Measurements from ENCODE around the gene NGF. TPM values are rescaled to one million over a fixed set of nuclear protein-coding genes. Genes with fewer than 3 reads are reported as not detected.

NGF gene
- total RNA-seq, 4 donors from 2014 or later = 2.8 to 4.0 (median 3.2) TPM; not detected in 1

- Histone ChIP-seq H3K27ac (no peak overlapping the region), H3K9me3 (no peaks in the 10 kb centered on the region), H3K36me3 (no peaks in the 10 kb centered on the region), H3K27me3 (no peaks in the 10 kb centered on the region), H3K4me3 (replicated peaks in 1 of 3) (no peak overlapping the region), H3K4me1 (no peaks in the 10 kb centered on the region)
- no peak for TF ChIP-seq POLR2A (IDR thresholded peaks at IDR 0.05)
- TF ChIP-seq, protein P1, sequence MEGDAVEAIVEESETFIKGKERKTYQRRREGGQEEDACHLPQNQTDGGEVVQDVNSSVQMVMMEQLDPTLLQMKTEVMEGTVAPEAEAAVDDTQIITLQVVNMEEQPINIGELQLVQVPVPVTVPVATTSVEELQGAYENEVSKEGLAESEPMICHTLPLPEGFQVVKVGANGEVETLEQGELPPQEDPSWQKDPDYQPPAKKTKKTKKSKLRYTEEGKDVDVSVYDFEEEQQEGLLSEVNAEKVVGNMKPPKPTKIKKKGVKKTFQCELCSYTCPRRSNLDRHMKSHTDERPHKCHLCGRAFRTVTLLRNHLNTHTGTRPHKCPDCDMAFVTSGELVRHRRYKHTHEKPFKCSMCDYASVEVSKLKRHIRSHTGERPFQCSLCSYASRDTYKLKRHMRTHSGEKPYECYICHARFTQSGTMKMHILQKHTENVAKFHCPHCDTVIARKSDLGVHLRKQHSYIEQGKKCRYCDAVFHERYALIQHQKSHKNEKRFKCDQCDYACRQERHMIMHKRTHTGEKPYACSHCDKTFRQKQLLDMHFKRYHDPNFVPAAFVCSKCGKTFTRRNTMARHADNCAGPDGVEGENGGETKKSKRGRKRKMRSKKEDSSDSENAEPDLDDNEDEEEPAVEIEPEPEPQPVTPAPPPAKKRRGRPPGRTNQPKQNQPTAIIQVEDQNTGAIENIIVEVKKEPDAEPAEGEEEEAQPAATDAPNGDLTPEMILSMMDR (IDR thresholded peaks at IDR 0.05) = peak in 4 of 6 experiments; percentile 39 to 48 (median 42)
- no peak for DNase-seq
- intact Hi-C loops (cut with DNase I) = no loop called here
These were observed 62.8 kb downstream of the NGF start for GRCh38 chr1:115275216-115275615.

DNA sequence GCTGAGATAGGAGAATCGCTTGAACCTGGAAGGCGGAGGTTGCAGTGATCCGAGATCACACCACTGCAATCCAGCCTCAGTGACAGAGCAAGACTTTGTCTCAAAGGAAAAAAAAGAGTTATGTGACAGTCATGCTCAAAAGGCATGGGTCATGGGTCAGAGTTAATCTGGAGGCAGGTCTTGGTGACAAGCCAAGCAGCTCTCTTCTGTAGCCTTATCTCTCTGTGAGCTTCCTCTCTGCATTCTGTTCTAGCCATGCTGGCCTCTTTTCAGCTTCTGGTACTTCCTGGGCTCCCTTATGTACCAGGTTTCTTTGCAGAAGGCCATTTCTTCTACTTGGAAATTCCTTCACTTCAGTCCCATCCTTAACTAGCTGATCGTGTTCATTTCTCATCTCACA, 63.6 kb downstream of the NGF start:
- no peak overlapping the region for H3K4me3 ChIP-seq (replicated peaks in 1 of 3)
- H3K4me1 ChIP-seq = no peaks in the 10 kb centered on the region
- TF ChIP-seq, protein P1 (IDR thresholded peaks at IDR 0.05) = no peak
- no peak for TF ChIP-seq POLR2A (IDR thresholded peaks at IDR 0.05)
- no peak overlapping the region for H3K27ac ChIP-seq
- no peaks in the 10 kb centered on the region for H3K27me3 ChIP-seq
- H3K9me3 ChIP-seq = no peaks in the 10 kb centered on the region
- no peaks in the 10 kb centered on the region for H3K36me3 ChIP-seq
- DNase-seq = no peak
- intact Hi-C loops (cut with DNase I) = no loop called here
- 89 to 90% methylated on average over 4 of the region's 4 CpGs for WGBS, 2 donors

- Histone ChIP-seq H3K36me3 (no peaks in the 10 kb centered on the region), H3K9me3 (no peaks in the 10 kb centered on the region), H3K4me3 (replicated peaks in 1 of 3) (no peak overlapping the region), H3K27me3 (no peaks in the 10 kb centered on the region), H3K4me1 (no peaks in the 10 kb centered on the region), H3K27ac (peak overlapping the region in 1 of 3 donors; percentile 17)
- DNase-seq = no peak
- TF ChIP-seq POLR2A (IDR thresholded peaks at IDR 0.05) = no peak
- TF ChIP-seq, protein P1 (IDR thresholded peaks at IDR 0.05) = no peak
- intact Hi-C loops (cut with DNase I) = no loop called here
- 68 to 80% methylated on average over 10 of the region's 10 CpGs for WGBS, 2 donors
These were observed 71.2 kb downstream of the NGF start for GRCh38 chr1:115266729-115267421.

- TF ChIP-seq, protein P1 (IDR thresholded peaks at IDR 0.05) = no peak
- TF ChIP-seq POLR2A (IDR thresholded peaks at IDR 0.05) = no peak
- no peaks in the 10 kb centered on the region for H3K9me3 ChIP-seq
- intact Hi-C loops (cut with DNase I) = no loop called here
- no peaks in the 10 kb centered on the region for H3K27me3 ChIP-seq
- no peaks in the 10 kb centered on the region for H3K4me1 ChIP-seq
- H3K36me3 ChIP-seq = no peaks in the 10 kb centered on the region
- no peak overlapping the region for H3K4me3 ChIP-seq (replicated peaks in 1 of 3)
- 83 to 84% methylated on average over 1 of the region's 1 CpG for WGBS, 2 donors
- H3K27ac ChIP-seq = no peak overlapping the region
- no peak for DNase-seq
These were observed 73.0 kb downstream of the NGF start for GRCh38 chr1:115265099-115265498.

GRCh38 chr1:115262886-115263285, 75.2 kb downstream of the NGF start:
- WGBS, 2 donors = 78 to 83% methylated on average over 4 of the region's 4 CpGs
- intact Hi-C loops (cut with DNase I) = no loop called here
- no peak overlapping the region for H3K4me3 ChIP-seq (replicated peaks in 1 of 3)

More at GRCh38 chr1:115262886-115263285, 75.2 kb downstream of the NGF start:
- H3K36me3 ChIP-seq = no peaks in the 10 kb centered on the region
- no peaks in the 10 kb centered on the region for H3K27me3 ChIP-seq
- no peak overlapping the region for H3K27ac ChIP-seq
- TF ChIP-seq POLR2A (IDR thresholded peaks at IDR 0.05) = no peak
- TF ChIP-seq, protein P1 (IDR thresholded peaks at IDR 0.05) = no peak
- no peaks in the 10 kb centered on the region for H3K9me3 ChIP-seq
- no peaks in the 10 kb centered on the region for H3K4me1 ChIP-seq
- no peak for DNase-seq

Data from thyroid gland (tissue), 4 donors.